Measurements from ENCODE around the gene SMG7. TPM values are rescaled to one million over a fixed set of nuclear protein-coding genes. Genes with fewer than 3 reads are reported as not detected.

SMG7 gene
- total RNA-seq, 1 donor from 2014 or later, result 63.4 TPM

DNA sequence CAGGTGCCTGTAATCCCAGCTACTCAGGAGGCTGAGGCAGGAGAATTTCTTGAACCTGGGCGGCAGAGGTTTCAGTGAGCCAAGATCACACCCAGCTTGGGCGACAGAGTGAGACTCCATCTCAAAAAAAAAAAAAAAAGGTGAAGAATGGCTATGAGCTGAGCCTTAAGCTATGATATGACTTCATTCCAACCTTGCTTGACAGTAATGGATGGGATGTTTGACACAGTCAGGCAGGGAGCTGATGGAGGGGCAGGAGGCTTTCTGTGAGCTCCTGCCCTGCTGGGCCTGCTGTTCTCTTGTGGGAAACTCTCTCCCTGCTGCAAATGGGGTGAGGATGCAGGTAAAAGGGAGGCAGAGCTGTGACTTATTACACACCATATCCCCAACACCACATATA is 90.4 kb downstream of the SMG7 start:
- TF ChIP-seq CTCF (conservative IDR thresholded peaks at IDR 0.05), result no peak
- H3K36me3 Mint-ChIP-seq, result peaks cover 1% of the 10 kb centered on the region
- peak overlapping the region; percentile 66 for H3K27ac Mint-ChIP-seq
- H3K4me3 Mint-ChIP-seq, result no peak overlapping the region
- no peaks in the 10 kb centered on the region for H3K9me3 Mint-ChIP-seq
- DNase-seq (ENCODE audit: extremely low spot score, unreplicated experiment), result no peak
- H3K4me1 Mint-ChIP-seq (ENCODE audit: unreplicated experiment), result peaks cover 5% of the 10 kb centered on the region
- peaks cover 4% of the 10 kb centered on the region for H3K27me3 Mint-ChIP-seq

DNA sequence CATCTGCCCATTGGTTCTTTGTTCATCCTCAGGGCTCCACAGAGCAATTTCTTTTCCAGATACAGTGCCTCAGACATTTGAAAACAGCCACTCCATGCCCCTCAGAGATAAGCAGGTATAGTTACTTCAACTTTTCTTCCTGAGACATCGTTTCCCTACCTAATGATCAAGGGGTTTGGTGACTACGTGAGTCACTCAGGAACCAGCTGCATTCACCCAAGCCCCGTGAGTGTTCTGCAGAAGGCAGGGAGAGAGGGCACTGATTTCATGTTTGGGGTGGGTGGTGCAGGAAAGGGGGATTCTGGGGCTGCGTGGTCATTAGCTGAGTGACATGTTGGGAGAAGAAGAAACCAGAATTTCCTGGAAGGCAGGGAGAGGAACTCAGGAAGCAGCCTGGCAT is 93.0 kb downstream of the SMG7 start:
- H3K36me3 Mint-ChIP-seq, result no peaks in the 10 kb centered on the region
- no peak for DNase-seq (ENCODE audit: extremely low spot score, unreplicated experiment)
- peaks cover 10% of the 10 kb centered on the region for H3K27me3 Mint-ChIP-seq
- H3K27ac Mint-ChIP-seq, result no peak overlapping the region
- H3K9me3 Mint-ChIP-seq, result no peaks in the 10 kb centered on the region
- H3K4me1 Mint-ChIP-seq (ENCODE audit: unreplicated experiment), result peaks cover 11% of the 10 kb centered on the region
- no peak overlapping the region for H3K4me3 Mint-ChIP-seq
- TF ChIP-seq CTCF (conservative IDR thresholded peaks at IDR 0.05), result no peak

GRCh38 chr1:183566026-183566425 is 93.7 kb downstream of the SMG7 start:
- Mint-ChIP-seq H3K27me3 (peaks cover 10% of the 10 kb centered on the region), H3K27ac (no peak overlapping the region), H3K36me3 (no peaks in the 10 kb centered on the region), H3K4me1 (ENCODE audit: unreplicated experiment) (peaks cover 11% of the 10 kb centered on the region), H3K4me3 (no peak overlapping the region), H3K9me3 (no peaks in the 10 kb centered on the region)
- no peak for TF ChIP-seq CTCF (conservative IDR thresholded peaks at IDR 0.05)
- DNase-seq (ENCODE audit: extremely low spot score, unreplicated experiment), result no peak

GRCh38 chr1:183567584-183567983 is 95.3 kb downstream of the SMG7 start:
- Mint-ChIP-seq H3K27ac (peak overlapping the region; percentile 70), H3K4me3 (no peak overlapping the region), H3K36me3 (no peaks in the 10 kb centered on the region), H3K4me1 (ENCODE audit: unreplicated experiment) (peaks cover 11% of the 10 kb centered on the region), H3K27me3 (peaks cover 10% of the 10 kb centered on the region), H3K9me3 (no peaks in the 10 kb centered on the region)
- DNase-seq (ENCODE audit: extremely low spot score, unreplicated experiment), result no peak
- TF ChIP-seq CTCF (conservative IDR thresholded peaks at IDR 0.05), result no peak

- Mint-ChIP-seq H3K27me3 (peaks cover 10% of the 10 kb centered on the region), H3K4me1 (ENCODE audit: unreplicated experiment) (peaks cover 7% of the 10 kb centered on the region), H3K4me3 (no peak overlapping the region), H3K36me3 (no peaks in the 10 kb centered on the region), H3K9me3 (no peaks in the 10 kb centered on the region), H3K27ac (peak overlapping the region; percentile 52)
- TF ChIP-seq CTCF (conservative IDR thresholded peaks at IDR 0.05), result no peak
- no peak for DNase-seq (ENCODE audit: extremely low spot score, unreplicated experiment)
These were observed 96.1 kb downstream of the SMG7 start for GRCh38 chr1:183568176-183569021.

Data from type B pancreatic cell (in vitro differentiated cells).